GM19438 (cell line): ENCODE results near the gene MAPK8IP2.
"Not testable (repeated sequence)": the region's sequence is repeated elsewhere in the genome, so short reads cannot be mapped to it uniquely, and the experiment has no call there.

ENCODE experiments used
- ATAC-seq: cut with Tn5 transposase; IDR thresholded peaks from one replicate; pipeline ENCODE4 v1.9.1; 2021; ENCODE audit warnings: low read depth; ENCODE audit not compliant: unreplicated experiment

The MAPK8IP2 gene

DNA sequence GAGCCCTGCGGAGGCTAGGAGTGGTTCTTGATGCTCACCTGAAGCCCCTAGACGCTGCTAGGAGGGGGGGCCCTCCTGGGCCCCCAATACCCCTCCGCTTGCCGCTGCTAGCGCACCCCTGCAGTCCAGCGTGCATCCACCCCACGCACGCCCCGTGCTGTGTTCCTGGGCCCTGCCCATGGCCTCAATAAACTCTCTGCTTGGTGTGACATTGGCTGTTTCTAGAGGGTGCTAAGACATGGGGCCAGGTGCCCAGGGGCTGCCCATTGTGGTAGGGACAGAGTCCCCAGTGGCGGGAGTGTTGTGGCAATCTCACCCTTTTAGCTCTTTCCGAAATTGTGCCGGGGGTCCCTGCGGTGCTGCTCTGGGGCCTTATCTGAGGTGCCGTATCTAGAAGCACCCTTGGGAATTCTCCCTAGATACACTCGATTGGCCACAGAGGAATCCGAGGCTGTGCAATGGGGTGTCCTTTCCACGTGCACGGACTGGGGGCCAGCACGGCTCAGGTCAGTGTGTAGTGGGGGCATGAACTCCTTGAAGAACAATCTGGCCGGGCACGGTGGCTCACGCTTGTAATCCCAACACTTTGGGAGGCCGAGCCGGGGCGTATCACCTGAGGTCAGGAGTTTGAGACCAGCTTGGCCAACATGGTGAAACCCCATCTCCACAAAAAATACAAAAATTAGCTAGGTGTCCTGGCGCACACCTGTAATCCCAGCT is 10.9 kb downstream of the MAPK8IP2 start:
- no peak for ATAC-seq

DNA sequence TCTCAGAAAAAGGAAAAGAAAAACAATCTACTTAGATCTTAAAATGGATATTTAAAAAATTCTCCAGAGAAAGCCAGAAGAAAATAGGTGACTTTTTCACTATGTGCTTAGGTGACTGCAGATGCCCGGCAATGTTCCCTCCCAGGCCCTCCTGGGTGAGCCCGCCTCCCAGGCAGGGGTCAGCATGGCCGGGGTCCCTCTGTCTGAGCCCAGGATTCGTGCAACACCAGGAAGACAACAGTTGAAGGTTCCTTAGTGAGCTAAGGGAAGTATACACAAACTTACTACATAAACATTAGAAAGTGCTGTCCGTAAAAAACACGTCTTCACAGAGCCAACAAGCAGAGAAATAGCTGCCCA is 11.6 kb downstream of the MAPK8IP2 start:
- ATAC-seq: no peak

DNA sequence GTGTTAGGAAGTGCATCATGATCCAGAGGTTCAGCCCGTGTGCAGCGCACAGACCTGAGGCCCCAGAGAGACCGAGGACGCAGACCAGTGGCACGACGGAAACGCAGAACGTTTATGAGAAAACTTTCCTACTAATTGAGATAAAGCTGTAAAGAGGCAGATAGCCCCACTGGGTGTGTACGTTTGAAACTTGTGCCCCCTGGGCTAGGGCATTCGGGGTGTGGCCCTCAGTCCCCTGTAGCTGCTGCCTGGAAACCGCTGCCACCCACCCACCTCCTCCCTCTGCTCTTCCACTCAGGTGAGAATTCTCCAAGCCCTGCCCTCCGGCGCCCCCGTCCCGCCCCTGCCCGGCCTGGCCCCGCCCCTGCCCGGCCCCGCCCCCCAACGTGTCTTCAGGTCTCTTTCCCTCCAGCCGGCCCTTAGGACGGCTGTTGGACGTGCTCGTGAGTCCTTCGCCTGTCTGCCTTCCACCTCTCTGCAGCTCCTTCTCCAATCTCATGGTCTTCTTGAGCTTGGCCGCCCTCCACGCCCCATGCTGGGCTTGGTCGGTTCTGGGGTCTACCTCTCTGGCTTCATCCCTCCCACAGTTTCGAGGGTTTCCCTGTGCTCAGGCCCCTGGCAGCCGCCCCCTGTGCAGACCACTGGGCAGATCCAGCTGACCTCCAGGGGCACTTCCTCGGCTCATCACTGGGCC is 12.1 kb downstream of the MAPK8IP2 start:
- ATAC-seq: no peak

DNA sequence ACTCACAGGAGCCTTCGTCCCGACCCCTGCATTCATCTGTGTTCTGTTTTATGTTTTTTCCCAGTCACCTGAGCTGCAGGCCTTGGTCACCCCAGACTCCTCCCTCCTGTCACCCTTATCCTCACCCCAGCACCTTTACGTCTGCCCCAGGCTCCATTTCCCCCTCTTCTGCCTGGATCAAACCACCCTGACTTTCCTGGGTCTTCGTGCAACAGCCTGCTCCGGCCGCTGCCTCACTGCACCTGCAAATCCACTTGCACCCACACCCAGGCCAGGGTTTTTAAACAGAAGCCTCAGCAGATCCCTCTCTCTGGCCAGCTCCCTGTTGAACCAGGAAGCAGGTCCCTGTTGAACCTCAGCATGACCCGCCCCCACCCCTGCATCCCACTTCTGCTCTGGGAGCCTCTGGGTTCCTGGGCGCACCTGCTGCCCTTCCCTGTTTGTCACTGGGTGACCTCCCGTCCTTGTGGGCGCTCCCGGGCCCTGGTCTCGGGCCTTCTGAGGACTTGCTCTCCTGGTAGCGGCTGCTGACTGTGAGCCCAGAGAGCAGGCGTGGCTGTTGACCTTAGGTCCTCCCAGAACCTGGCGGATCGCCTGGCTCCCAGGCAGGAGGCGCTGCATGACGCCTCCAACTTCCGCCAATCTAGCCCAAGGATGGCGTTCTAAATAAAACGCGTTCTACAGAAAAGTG is 12.8 kb downstream of the MAPK8IP2 start:
- ATAC-seq: no peak

DNA sequence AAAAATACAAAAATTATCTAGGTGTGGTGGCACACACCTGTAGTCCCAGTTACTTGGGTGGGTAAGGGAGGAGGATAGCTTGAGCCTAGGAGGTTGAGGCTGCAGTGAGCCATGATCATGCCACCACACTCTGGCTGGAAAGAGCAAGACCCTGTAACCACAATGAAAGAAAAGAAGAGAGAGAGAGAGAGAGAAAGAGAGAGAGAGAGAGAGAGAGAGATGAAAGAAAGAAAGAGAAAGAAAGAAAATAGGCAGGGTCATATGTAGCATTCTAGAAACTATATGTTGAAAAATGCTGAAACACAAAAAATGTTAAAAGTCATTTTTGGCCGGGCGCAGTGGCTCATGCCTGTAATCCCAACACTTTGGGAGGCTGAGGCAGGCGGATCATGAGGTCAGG is 13.7 kb downstream of the MAPK8IP2 start:
- ATAC-seq: not testable (repeated sequence)

DNA sequence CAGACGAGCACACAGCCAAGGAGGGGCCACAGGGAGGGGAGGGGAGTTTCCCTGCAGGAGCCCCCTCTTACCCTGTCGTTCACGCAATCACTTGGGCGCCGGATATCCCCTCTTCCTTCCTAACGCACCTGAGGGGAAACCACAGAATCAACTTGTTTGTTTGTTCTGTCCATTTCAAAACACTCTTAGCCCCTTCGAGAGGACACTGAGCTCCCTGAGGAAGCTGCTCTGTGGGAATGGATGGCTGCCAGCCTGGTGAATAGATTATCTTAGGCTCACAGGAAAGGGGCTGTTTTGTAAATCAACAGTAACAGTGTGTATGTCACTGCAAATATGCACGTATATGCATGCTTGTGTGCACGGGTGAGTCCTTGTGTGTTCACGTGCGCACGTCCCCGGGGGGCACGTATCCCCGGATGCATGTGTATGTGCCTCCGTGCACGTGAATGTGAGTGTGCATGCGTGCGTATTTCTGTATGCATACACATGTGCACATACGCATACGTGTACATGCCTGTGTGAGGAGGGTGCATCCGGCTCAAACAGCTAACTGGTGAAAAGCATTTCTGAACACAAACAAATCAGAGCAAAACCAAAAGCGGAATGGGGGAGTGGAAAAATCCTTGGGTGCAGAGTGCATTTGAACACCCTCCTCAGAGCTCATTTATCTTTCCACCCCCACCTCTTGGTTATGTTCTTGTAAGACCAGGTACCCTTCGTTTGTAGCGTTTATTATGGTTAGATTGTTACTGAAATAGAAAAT is 20.2 kb downstream of the MAPK8IP2 start:
- peak; percentile 63 for ATAC-seq

DNA sequence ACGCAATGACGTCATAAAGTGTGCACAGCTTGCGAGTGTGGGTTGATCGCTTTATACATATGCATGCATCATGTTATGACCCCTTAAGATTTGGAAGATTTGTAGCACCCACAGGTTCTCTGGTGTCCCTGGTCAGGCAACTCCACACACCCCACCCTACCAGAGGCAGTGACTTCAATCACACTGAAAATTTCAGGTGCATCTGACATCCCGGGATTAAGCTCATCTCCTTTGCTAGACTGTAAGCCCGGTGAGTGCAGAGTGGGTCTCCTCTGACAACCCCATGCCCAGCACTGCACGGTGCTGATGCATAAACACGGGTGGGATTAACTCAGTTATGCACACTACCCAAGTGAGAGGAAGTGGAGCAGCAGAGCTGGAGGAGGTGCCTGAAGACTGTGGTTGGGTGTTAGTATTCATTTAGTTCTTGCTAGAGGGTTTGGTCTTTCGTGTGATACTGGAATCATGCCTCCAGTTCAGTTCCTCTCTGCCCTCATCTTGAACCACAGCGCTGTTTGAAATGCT is 20.8 kb downstream of the MAPK8IP2 start:
- ATAC-seq: peak; percentile 49

DNA sequence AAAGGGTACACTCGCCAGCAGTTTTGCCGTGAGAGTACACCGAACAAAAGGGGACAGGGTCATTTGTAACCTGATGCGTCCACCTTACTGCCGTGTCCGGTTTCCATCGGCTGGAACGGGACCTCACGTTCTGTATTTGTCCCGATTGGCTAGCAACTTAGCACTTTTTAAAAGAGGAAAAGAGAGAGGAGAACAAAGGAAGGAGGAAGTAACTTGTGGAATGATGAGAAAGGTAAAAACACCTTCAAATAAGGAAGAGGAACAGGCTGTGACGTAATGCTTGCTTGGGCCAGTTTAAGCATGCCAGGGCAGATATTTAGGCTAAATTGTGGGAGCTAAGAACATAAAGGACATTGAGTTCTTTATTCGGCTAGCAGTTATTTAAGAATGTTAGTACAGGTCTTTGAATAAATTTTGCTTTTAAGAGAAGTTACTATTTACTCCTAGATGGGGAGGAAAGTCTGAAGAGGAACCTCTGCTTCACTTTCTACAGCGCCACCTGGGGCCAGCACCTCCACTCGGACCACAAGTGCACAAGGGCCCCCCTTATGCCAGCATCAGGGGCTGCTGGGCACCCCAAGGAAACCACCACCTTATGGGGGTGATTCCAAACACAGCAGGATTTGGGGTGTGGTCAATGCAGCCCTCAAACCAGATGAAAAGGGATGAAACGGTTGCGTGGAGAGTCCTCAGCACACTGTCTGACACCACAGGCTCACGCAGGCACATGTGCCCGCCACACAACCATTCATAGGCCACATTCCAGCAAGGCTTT is 21.5 kb downstream of the MAPK8IP2 start:
- ATAC-seq: no peak

DNA sequence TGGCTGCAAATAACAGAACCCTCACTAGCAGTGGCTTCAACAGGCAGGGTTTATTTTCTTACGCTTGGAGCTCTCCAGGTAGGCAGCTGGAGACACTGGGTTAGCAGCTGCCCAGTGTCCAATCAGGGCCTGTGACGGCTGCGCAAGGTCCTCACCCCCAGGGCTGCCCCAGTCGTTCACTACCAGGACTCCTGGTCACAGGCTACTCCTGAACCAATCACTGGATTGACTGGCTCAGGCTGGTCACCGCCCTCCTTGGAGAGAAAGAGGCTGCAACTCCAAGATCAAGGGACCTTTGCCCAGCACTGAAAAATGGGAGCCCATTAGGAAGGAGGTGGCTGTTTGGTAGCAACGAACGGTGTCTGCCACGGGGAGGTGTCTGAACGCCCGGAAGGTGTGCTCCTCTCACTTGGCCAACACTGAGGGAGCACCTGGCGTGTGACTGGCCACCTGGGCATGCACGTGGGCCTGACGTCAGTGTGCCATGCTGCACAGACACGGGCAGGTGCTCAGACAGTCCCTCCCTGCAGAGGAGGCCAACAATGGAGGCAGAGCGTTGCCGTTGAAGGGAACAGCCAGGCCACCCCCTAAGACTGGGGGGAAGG is 22.2 kb downstream of the MAPK8IP2 start:
- ATAC-seq: no peak

DNA sequence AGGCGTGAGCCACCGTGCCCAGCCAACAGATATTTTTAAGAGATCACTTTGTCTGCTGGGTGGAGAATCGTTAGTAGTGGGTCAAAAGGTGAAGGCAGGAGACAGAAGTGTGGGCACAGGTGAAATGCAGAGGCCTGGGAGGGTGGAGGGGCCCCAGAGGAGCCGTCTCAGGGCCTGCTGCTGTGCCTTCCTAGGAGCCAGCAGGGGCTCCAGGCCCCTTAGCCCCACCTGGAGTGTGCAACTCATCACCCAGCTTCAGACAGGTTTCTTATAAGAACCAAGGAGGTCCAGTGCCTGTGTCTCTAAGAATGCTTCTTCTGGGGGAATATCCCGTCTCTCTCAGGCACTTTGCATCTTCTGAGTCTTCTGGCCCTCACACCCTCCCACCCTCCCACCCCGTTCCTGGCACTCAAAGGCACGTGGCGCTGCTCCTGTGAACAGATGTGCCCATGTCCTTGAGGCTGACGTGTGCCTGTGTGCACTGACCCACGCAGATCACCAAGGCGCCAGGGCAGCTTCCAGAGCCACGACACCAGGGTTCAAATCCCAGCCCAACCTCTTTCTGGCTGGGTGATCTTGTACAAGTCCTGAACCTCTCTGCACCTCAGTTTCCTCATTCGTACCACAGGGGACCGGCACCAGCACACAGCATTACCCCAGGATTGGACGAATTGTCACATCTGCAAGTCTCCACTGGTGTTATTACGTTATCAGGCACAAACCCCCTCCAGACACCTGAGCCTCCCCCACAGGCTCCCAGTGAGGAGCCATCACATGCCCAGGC is 23.9 kb downstream of the MAPK8IP2 start:
- no peak for ATAC-seq

DNA sequence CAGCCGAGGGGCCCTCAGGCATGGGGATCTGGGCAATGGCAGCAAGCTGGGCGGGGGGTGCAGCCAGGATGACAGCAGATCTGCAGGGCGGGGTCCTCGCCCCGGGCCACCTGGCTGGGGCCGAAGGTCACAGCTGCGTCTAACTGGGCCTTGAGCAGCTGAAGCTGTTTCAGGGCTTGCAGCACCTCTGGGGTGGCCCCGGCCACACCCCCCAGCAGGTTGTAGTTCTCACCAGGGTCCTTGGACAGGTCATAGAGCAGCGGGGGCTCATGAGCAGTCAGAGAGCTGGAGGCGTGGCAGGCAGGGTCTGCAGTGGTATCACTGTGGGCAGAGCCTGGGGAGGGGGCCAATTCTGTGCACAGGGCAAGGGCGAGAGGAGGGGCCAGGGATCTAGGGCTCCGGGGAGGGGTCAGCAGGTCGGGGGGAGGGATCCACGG is 24.6 kb downstream of the MAPK8IP2 start:
- ATAC-seq: no peak

DNA sequence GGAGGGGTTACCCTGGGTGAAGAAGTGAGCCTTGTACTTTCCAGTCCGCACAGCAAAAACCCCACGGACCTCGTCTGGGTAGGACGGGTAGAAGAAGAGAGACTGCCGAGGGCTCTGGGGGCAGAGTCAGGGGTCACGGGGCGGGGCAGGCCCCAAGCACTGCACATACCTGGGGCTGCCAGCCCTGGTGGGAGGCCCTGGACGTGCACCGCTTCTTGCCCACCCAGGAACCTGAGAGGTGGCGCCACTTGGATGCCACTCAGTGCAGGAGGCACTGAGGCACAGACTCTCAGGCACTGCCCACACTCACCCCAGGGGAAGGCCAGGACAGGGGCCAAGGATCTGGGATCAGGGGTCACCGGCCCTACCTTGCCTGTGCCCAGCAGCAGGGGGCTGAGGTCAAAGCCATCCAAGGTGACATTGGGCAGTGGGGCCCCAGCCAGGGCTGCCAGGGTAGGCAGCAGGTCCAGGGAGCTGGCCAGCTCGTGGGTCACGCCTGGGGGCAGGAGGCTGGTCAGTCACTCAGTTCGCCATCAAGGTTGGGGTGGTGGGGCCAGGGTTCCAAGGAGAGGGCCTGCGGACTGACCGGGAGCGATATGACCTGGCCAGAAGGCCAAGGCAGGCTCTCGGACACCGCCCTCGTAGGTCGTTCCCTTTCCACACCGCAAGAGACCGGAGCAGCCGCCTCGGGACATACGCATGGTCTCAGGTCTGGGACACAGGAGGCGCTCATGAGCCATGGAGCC is 25.1 kb downstream of the MAPK8IP2 start:
- no peak for ATAC-seq

DNA sequence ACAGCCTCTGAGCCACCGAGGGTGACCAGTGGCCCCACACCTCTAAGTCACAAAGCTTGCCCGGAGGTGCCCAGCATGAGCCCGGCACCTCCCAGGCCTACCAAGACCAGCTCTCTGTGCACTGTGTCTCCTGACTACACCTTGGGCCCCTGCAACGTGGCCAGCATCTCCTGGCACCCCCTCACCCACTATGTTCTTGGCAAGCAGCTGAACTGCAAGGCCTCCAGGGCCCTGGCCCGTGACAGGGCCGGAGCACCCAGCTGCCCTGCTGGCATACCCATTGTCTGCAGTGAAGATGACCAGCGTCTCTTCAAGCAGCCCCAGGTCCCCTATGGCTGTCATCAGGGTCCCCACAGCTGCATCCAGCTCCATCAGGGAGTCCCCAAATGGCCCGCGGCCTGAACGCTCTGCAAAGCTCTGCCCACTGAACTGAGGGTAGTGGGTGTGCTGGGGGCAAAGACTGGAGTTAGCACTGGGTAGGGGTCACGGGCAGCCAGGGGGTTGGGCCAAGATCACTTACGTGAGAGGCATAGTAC is 25.8 kb downstream of the MAPK8IP2 start:
- no peak for ATAC-seq

DNA sequence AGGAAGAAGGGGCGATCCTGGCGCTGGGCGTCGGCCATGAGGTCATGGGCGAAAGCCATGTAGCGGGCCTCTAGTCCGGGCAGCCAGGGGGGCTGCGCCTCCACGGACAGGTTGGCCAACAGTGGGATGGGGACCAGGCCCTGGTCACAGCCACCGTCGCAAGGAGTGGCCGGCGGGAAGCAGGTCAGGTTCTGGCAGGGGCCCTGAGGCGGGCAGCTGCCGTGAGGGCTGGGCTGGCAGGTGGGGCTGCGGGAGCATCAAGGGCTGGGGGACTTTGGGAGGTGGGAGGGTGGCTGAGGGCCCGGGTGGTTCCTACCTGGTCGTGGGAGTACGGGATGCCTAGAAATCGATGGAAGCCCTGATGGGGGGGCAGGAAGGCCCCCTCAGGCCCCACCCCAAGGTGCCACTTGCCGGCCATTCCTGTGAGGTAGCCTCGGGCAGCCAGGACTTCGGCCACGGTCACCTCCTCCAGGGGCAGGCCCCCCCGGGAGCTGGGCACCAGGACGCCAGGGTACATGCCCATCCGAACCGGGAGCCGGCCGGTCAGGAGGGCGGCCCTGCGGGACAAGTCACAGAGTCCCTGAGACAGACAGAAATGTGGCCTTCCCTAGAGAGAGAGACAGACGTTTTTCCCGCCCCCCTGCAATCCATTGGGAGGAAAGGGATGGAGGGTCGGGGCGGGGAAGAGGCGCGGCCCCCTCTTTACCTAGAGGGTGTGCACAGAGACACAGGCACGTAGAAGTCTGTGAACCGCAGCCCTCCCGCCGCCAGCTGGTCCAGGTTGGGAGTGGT is 26.5 kb downstream of the MAPK8IP2 start:
- no peak for ATAC-seq

DNA sequence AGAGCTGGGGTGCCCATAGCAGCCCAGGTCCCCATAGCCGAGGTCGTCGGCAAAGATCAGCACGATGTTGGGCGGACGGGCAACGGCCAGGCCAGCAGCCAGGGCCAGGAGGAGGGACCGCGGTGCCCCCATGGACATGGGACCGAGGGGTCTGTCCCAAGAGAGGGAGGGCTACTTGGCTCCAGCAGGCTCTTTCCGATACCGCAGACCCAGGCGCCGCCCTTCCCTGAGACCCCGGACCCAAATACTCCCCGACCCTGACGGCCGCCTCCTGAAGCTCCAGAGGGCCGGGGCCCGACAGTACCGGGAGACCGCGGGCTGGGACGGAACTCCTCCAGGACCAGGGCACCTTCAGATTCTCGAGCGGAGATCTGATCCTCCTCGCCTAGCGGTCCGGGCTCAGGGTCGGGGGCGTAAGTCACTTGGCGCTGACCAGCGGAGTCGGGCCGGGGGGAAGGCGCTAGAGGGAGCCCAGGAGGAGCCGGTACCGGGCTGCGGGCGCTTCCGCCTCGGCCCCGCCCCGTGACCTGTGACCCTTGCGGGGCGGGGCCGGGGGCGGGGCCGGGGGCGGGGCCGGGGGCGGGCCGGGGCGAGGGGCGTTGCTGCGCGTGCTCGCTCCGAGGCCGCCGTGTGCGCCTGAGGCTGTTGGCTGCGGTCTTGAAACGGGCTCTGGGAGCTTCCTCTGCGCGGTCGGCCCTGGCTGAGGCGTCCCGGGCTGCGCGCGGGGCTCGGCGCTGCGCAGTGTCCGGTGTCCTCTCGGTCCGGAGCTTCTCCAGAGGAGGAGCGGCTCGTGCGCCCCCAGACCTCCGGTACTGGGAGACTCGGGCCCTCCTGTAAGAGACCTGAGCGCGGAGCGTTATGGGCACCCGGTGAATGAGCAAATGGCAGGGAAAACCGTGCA is 27.3 kb downstream of the MAPK8IP2 start, which contains the start of gene ARSA:
TSS of gene ARSA (minus strand) at position 511 of the 901 bp plus-strand sequence. CDS start at position 138, 373 bp downstream.
- ATAC-seq: peak; percentile 84
